NB4 (cell line): Measurements from ENCODE around the gene FLOT1.

Experiments
- CTCF ChIP-seq: IDR thresholded peaks from one replicate; pipeline ENCODE4 v1.5.1; 2012; ENCODE audit warnings: low read depth, low read length
- POLR2A ChIP-seq: IDR thresholded peaks from 2 replicates; pipeline ENCODE4 v1.6.1; 2011; ENCODE audit warnings: mild to moderate bottlenecking; ENCODE audit not compliant: insufficient read length; ENCODE audit errors: extremely low read depth

- TF ChIP-seq CTCF (no peak), POLR2A (no peak)
Measured at GRCh38 chr6:30761791-30762429, 19.4 kb upstream of the FLOT1 start.
